ENCODE measurements around the gene EXTL2.
"Not testable (repeated sequence)": the region's sequence is repeated elsewhere in the genome, so short reads cannot be mapped to it uniquely, and the experiment has no call there.

EXTL2 gene

DNA sequence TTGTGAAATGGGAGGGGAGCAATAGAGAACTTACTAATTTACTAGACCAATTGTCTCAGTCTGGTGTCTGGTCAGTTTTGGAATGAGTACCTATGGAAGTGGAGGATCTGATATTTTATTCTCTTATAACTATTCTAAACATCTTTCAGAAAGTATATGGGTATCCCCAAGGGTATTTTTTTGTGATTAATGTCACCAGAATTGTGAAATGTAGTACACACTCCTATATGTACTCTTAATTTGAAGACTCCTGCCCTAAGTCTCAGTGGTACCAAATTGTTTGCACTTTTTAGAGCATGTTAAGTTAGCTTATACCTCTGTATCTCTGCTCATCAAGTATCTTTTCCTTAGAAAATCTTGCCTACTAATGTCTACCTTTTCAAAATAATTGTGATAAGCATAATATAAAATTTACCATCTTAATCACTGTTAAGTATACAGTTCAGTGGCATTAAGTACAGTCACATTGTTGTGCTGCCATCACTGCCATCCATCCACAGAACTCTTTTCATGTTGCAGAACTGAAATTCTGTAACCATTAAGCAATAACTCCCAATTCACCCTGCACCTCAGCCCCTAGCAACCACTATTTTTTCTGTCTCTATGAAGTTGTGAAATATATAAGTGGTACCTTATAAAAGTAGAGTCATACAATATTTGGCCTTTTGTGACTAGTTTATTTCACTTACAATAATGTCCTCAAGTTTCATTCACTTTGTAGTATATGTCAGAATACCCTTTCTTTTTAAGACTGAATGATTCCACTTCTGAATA lies 41.7 kb upstream of the EXTL2 start:
- H3K27me3 ChIP-seq (ENCODE audit: insufficient read depth, low read depth, severe bottlenecking) = no peaks in the 10 kb centered on the region
- no peaks in the 10 kb centered on the region for H3K9me3 ChIP-seq (ENCODE audit: severe bottlenecking)
- no peak for DNase-seq
- H3K4me3 ChIP-seq (ENCODE audit: low read depth, low read length) = no peak overlapping the region
- TF ChIP-seq, protein P1, sequence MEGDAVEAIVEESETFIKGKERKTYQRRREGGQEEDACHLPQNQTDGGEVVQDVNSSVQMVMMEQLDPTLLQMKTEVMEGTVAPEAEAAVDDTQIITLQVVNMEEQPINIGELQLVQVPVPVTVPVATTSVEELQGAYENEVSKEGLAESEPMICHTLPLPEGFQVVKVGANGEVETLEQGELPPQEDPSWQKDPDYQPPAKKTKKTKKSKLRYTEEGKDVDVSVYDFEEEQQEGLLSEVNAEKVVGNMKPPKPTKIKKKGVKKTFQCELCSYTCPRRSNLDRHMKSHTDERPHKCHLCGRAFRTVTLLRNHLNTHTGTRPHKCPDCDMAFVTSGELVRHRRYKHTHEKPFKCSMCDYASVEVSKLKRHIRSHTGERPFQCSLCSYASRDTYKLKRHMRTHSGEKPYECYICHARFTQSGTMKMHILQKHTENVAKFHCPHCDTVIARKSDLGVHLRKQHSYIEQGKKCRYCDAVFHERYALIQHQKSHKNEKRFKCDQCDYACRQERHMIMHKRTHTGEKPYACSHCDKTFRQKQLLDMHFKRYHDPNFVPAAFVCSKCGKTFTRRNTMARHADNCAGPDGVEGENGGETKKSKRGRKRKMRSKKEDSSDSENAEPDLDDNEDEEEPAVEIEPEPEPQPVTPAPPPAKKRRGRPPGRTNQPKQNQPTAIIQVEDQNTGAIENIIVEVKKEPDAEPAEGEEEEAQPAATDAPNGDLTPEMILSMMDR (IDR thresholded peaks at IDR 0.05; ENCODE audit: low read depth, low read length) = no peak
- peaks cover 4% of the 10 kb centered on the region; the same call in 1 of the 2 replicates for H3K36me3 ChIP-seq
- H3K27ac ChIP-seq = no peak overlapping the region

GRCh38 chr1:100933555-100933954 lies 38.9 kb upstream of the EXTL2 start:
- H3K36me3 ChIP-seq; H3K4me3 ChIP-seq (ENCODE audit: low read depth, low read length): not testable (repeated sequence)

DNA sequence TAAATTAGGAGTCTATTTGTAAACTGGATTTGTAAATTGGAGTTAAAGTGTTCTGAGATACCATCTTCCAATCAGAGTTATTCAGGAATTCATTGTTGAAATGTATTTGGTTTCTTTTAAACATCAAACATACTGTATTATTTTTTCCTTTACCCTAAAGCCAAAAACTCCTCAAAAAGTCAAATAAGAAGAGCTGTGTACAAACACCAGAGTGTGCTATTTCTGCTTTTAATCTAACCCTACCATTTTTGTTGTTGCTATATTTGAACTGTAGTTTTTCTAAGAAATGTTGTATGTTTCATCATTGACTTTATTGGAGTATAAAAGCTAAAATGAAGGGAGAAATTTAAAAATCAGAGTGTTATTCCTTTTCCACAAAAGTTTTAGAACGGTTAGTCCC lies 37.1 kb upstream of the EXTL2 start:
- Histone ChIP-seq H3K4me3 (ENCODE audit: low read depth, low read length) (no peak overlapping the region), H3K27ac (no peak overlapping the region), H3K9me3 (ENCODE audit: severe bottlenecking) (no peaks in the 10 kb centered on the region), H3K36me3 (no peaks in the 10 kb centered on the region), H3K27me3 (ENCODE audit: insufficient read depth, low read depth, severe bottlenecking) (no peaks in the 10 kb centered on the region)
- DNase-seq = no peak
- TF ChIP-seq, protein P1 (IDR thresholded peaks at IDR 0.05; ENCODE audit: low read depth, low read length) = no peak

More at GRCh38 chr1:100933555-100933954, 38.9 kb upstream of the EXTL2 start:
- not testable (repeated sequence) for H3K27me3 ChIP-seq (ENCODE audit: insufficient read depth, low read depth, severe bottlenecking); DNase-seq; H3K27ac ChIP-seq; H3K9me3 ChIP-seq (ENCODE audit: severe bottlenecking)

GRCh38 chr1:100930494-100930893 lies 35.9 kb upstream of the EXTL2 start:
- Histone ChIP-seq H3K27me3 (ENCODE audit: insufficient read depth, low read depth, severe bottlenecking) (no peaks in the 10 kb centered on the region), H3K27ac (no peak overlapping the region), H3K4me3 (ENCODE audit: low read depth, low read length) (no peak overlapping the region), H3K36me3 (no peaks in the 10 kb centered on the region), H3K9me3 (ENCODE audit: severe bottlenecking) (no peaks in the 10 kb centered on the region)
- no peak for DNase-seq
- TF ChIP-seq, protein P1 (IDR thresholded peaks at IDR 0.05; ENCODE audit: low read depth, low read length) = no peak

- Histone ChIP-seq H3K27ac (no peak overlapping the region), H3K36me3 (no peaks in the 10 kb centered on the region), H3K4me3 (ENCODE audit: low read depth, low read length) (no peak overlapping the region), H3K27me3 (ENCODE audit: insufficient read depth, low read depth, severe bottlenecking) (no peaks in the 10 kb centered on the region), H3K9me3 (ENCODE audit: severe bottlenecking) (no peaks in the 10 kb centered on the region)
- TF ChIP-seq, protein P1 (IDR thresholded peaks at IDR 0.05; ENCODE audit: low read depth, low read length) = peak; percentile 19; the same call in 1 of the 2 replicates
- peak; percentile 49 for DNase-seq
Observed at GRCh38 chr1:100928128-100928527, 33.5 kb upstream of the EXTL2 start.

DNA sequence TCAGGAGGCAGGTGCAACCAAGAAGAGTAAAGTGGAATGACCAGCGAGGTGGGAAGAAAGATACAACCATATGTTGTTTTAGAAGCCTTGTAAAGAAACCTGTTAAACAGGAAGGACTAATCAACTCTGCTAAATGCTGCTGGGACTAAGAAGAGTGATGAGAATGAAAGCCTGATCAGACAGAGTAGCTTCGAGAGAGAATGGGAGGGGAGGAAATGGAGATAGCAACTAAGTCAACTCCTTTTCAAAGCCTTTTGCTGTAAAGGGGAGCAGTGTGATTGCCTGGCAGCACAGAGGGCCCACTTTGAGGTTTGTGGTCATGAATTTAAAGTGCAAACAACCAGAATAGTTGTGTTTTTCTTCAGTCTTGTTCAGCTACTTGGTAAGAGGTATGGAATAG lies 32.6 kb upstream of the EXTL2 start:
- H3K36me3 ChIP-seq = no peaks in the 10 kb centered on the region
- no peaks in the 10 kb centered on the region for H3K27me3 ChIP-seq (ENCODE audit: insufficient read depth, low read depth, severe bottlenecking)
- no peaks in the 10 kb centered on the region for H3K9me3 ChIP-seq (ENCODE audit: severe bottlenecking)
- TF ChIP-seq, protein P1 (IDR thresholded peaks at IDR 0.05; ENCODE audit: low read depth, low read length) = no peak
- no peak overlapping the region for H3K27ac ChIP-seq
- DNase-seq = no peak
- no peak overlapping the region for H3K4me3 ChIP-seq (ENCODE audit: low read depth, low read length)

Measured in WERI-Rb-1 (cell line).